ENCODE measurements around the gene CAMK2B. TPM values are rescaled to one million over a fixed set of nuclear protein-coding genes. Genes with fewer than 3 reads are reported as not detected.
"Not testable (repeated sequence)": the region's sequence is repeated elsewhere in the genome, so short reads cannot be mapped to it uniquely, and the experiment has no call there.

The CAMK2B gene
- total RNA-seq, 1 experiment from 2014 or later = 0.34 TPM

DNA sequence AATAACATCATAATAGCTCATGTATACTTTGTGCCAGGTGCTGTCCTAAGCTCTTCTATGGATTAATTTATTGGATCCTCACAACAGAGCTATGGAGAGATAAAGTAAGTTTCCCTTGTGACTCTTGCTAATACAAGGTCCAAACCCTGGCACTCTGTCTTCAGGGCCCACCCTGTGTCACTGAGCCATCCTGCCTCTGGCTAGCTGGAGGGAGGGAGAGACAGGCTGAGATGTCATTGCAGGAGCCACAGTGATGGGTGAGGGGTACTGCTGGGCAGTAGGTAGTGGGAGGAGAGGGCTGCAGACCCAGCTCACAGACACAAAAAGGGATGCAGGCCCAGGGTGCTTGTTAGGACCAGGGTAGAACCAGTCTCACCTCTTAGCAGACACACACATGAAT is 153.0 kb downstream of the CAMK2B start:
- TF ChIP-seq ZFX (IDR thresholded peaks at IDR 0.05) (no peak), RAD21 (IDR thresholded peaks at IDR 0.05; ENCODE audit: low read depth) (no peak), ZNF274 (IDR thresholded peaks at IDR 0.05; ENCODE audit: low read depth, low read length) (no peak), CBX3 (IDR thresholded peaks at IDR 0.05; ENCODE audit: low read depth) (no peak), JUND (IDR thresholded peaks at IDR 0.05) (no peak), SRF (IDR thresholded peaks at IDR 0.05; ENCODE audit: low read depth) (no peak), POLR2AphosphoS5 (IDR thresholded peaks at IDR 0.05; ENCODE audit: low read depth, low read length) (no peak), EZH2 (IDR thresholded peaks at IDR 0.05) (no peak), CEBPB (IDR thresholded peaks at IDR 0.05; ENCODE audit: low read depth) (no peak), SIN3A (IDR thresholded peaks at IDR 0.05; ENCODE audit: low read depth) (no peak), TCF7L2 (IDR thresholded peaks at IDR 0.05; ENCODE audit: borderline replicate concordance, extremely low read depth, insufficient read depth, insufficient read length) (no peak), FOSL1 (IDR thresholded peaks at IDR 0.05; ENCODE audit: low read depth) (no peak), ELF1 (IDR thresholded peaks at IDR 0.05; ENCODE audit: borderline replicate concordance, low read depth) (no peak), EZH2phosphoT487 (IDR thresholded peaks at IDR 0.05; ENCODE audit: borderline replicate concordance) (no peak)
- TF ChIP-seq, protein P1, sequence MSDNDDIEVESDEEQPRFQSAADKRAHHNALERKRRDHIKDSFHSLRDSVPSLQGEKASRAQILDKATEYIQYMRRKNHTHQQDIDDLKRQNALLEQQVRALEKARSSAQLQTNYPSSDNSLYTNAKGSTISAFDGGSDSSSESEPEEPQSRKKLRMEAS (IDR thresholded peaks at IDR 0.05) = no peak
- TF ChIP-seq, protein P2, sequence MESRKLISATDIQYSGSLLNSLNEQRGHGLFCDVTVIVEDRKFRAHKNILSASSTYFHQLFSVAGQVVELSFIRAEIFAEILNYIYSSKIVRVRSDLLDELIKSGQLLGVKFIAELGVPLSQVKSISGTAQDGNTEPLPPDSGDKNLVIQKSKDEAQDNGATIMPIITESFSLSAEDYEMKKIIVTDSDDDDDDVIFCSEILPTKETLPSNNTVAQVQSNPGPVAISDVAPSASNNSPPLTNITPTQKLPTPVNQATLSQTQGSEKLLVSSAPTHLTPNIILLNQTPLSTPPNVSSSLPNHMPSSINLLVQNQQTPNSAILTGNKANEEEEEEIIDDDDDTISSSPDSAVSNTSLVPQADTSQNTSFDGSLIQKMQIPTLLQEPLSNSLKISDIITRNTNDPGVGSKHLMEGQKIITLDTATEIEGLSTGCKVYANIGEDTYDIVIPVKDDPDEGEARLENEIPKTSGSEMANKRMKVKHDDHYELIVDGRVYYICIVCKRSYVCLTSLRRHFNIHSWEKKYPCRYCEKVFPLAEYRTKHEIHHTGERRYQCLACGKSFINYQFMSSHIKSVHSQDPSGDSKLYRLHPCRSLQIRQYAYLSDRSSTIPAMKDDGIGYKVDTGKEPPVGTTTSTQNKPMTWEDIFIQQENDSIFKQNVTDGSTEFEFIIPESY (IDR thresholded peaks at IDR 0.05; ENCODE audit: extremely low read depth, insufficient replicate concordance, low read length) = no peak
- TF ChIP-seq, protein P3, sequence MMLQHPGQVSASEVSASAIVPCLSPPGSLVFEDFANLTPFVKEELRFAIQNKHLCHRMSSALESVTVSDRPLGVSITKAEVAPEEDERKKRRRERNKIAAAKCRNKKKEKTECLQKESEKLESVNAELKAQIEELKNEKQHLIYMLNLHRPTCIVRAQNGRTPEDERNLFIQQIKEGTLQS (IDR thresholded peaks at IDR 0.05) = no peak
- Histone ChIP-seq H3K9me2 (ENCODE audit: insufficient read depth) (no peaks in the 10 kb centered on the region), H3K4me1 (ENCODE audit: control insufficient read depth in 1 of 2, insufficient read depth in 2 of 2, low read length in 2 of 2) (peaks cover 2% of the 10 kb centered on the region in 2 experiments), H3K4me3 (replicated peaks in 1 of 2; ENCODE audit: low read depth in 1 of 2, low read length in 2 of 2) (no peak overlapping the region), H3K27me3 (ENCODE audit: insufficient read depth, low read length) (0 out of 2 replicates have a peak, but pooled peaks cover 5% of the 10 kb centered on the region), H3K79me2 (ENCODE audit: insufficient read depth, low read length) (no peaks in the 10 kb centered on the region), H3K9me3 (ENCODE audit: control insufficient read depth in 1 of 2, insufficient read depth in 1 of 2, low read depth in 1 of 2, low read length in 2 of 2) (no peaks in the 10 kb centered on the region), H2AFZ (ENCODE audit: low read depth, low read length, poor library complexity, severe bottlenecking) (no peak overlapping the region), H3K36me3 (ENCODE audit: control insufficient read depth in 1 of 2, insufficient read depth in 2 of 2, low read length in 2 of 2) (no peaks in the 10 kb centered on the region), H3K27ac (ENCODE audit: low read depth, low read length) (no peak overlapping the region), H3K9ac (ENCODE audit: low read length) (no peak overlapping the region), H3K4me2 (ENCODE audit: low read length) (no peak overlapping the region), H4K20me1 (ENCODE audit: insufficient read depth) (no peaks in the 10 kb centered on the region)
- ChIA-PET POLR2A (no interaction called here), RAD21 (ENCODE audit: low non-redundant PET in 1 of 2, low total read pairs in 2 of 2, uncharacterized antibody in 2 of 2, unreplicated experiment in 2 of 2) (no interaction called here), CTCF (no interaction called here)
- intact Hi-C loops (cut with micrococcal nuclease) = no loop called here
- no peak for DNase-seq (ENCODE audit: low read depth, low spot score)
- BruUV-seq (replicated peaks) = no TSS peak
- no peak for ATAC-seq

DNA sequence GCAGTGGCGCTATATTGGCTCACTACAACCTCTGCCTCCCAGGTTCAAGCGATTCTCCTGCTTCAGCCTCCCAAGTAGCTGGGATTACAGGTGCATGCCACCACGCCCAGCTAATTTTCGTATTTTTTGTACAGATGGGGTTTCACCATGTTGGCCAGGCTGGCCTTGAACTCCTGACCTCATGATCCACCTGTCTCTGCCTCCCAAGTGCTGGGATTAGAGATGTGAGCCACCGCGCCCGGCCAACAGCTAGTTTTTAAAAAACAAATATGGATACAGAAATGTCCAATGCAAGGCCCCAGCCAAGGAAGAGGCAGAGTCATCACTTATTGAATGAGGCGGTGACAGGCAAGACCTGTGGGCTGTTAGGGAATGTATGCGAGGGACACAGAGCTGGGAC is 153.5 kb downstream of the CAMK2B start:
- H3K4me1 ChIP-seq (ENCODE audit: control insufficient read depth in 1 of 2, insufficient read depth in 2 of 2, low read length in 2 of 2); POLR2A ChIA-PET; H3K36me3 ChIP-seq (ENCODE audit: control insufficient read depth in 1 of 2, insufficient read depth in 2 of 2, low read length in 2 of 2); H2AFZ ChIP-seq (ENCODE audit: low read depth, low read length, poor library complexity, severe bottlenecking); ATAC-seq; intact Hi-C loops (cut with micrococcal nuclease); H3K27ac ChIP-seq (ENCODE audit: low read depth, low read length); H3K4me3 ChIP-seq (replicated peaks in 1 of 2; ENCODE audit: low read depth in 1 of 2, low read length in 2 of 2); H3K27me3 ChIP-seq (ENCODE audit: insufficient read depth, low read length); H3K9me3 ChIP-seq (ENCODE audit: control insufficient read depth in 1 of 2, insufficient read depth in 1 of 2, low read depth in 1 of 2, low read length in 2 of 2); H3K9me2 ChIP-seq (ENCODE audit: insufficient read depth); H3K79me2 ChIP-seq (ENCODE audit: insufficient read depth, low read length); H3K9ac ChIP-seq (ENCODE audit: low read length); H3K4me2 ChIP-seq (ENCODE audit: low read length); CTCF ChIA-PET; H4K20me1 ChIP-seq (ENCODE audit: insufficient read depth); BruUV-seq (replicated peaks); DNase-seq (ENCODE audit: low read depth, low spot score); RAD21 ChIA-PET (ENCODE audit: low non-redundant PET in 1 of 2, low total read pairs in 2 of 2, uncharacterized antibody in 2 of 2, unreplicated experiment in 2 of 2): not testable (repeated sequence)
